ENCODE results near the gene RMI1.
A peak's percentile ranks its signal among the peaks of the same experiment; 100 is the strongest.

Gene RMI1

DNA sequence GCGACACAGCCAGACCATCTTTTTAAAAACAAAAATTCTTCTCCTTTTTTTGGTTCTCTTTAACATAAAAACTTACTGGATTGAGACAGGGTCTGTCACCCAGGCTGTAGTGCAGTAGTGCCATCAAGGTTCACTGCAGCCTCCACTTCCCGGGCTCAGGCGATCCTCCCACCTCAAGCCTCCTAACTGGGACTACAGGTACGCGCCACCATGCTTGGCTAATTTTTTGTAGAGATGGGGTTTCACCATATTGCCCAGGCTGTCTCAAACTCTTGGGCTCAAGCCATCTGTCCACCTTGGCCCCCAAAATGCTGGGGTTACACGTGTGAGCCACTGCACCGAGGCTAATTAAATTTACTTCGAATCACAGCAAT is 14.4 kb upstream of the RMI1 start:
- DNase-seq (ENCODE audit: insufficient read length, low spot score) (no peak), FAIRE-seq (no peak)

DNA sequence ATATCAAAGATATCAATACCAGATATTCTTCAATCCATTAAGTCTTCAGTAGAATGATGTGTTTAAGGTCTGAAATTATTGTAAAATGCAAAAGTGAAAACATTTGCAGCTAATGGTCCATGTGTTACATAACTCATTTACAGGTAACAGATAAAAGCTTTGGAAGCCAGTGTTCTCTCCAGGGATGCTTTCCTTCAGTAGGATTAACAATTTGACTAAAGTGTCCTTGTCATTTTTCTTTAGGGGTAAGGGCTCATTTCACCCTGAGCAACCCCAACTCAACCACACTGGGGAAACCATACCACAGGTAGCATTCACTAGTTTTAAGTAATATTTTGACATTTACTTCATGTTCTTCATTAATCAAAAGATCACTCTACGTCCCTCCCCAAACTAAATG is 13.5 kb upstream of the RMI1 start:
- DNase-seq (ENCODE audit: insufficient read length, low spot score) (no peak), FAIRE-seq (no peak)

DNA sequence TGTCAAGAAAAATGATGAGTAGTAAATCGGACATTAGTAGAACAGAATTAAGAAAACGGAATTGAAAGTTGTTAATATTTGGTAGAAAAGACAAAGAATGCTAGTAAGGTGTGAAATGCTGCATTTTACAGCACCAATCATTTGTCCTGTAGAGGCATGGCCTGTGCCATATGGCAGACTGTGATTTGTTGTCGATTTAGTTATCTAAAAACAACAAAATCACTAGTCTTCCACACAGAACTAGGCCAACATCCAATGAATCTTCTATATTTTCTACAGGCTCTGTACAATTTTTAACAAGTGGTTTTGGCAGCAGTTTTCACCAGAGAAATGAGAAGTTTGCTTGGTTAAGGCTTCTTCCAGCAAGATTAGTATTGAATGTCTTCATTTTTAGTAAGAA is 11.0 kb upstream of the RMI1 start:
- DNase-seq (ENCODE audit: insufficient read length, low spot score) = no peak
- FAIRE-seq = no peak

DNA sequence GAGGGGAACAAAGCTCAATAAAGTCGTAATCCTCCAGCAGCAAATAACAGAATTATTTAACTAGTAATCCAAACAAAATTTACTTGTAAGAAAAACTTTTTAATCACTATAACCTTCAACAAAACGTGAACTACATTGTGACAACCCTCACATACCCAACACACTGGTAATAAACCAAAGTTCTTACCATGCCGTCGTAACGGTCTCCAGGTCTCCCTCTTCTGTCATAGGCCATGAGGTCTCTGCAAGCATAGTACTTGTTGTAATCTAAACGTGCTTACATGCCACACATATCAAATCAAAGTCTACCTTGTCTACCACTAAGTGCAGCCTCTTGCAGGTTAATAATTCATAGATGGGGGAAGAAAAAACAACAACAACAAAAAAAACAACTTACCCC is 9.1 kb upstream of the RMI1 start:
- DNase-seq (ENCODE audit: insufficient read length, low spot score) (no peak), FAIRE-seq (no peak)

DNA sequence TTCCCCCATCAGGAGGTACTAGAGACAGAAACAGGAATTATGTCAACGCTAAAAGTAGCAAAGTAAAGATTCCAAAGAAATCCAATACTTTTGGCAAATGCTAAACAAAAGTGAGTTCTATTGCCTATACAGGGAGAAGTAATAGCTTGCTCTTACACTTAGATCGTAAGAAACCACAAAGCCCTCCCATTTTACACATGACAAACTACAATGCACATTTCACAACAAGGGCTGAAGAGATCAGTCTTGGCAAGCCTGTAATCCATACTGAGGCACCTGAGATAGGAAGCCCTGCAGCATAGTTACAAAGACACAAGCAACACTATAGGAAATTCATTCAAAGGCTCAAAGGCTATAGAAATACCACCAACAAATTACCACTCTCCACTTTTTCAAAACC is 8.3 kb upstream of the RMI1 start:
- FAIRE-seq (no peak), DNase-seq (ENCODE audit: insufficient read length, low spot score) (no peak)

DNA sequence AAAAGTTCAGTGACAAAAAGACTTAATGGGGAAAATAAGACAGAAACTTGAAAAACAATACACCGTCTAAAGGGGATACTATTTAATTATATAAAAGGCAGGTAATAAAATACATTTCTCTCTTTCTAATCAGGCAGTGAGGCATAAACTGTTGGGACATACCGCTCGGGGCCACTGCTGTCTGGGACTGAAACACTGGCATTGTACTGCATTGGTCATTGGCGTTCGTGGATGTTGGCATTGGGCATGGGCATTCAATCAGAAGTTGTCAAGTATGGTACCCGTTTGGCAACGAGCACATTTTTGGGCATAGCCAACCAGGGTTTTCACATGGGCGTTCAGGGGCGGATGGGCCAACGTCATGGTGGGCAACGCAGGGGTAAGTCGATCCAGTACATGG is 5.3 kb upstream of the RMI1 start:
- DNase-seq (ENCODE audit: insufficient read length, low spot score) (no peak), FAIRE-seq (no peak)

DNA sequence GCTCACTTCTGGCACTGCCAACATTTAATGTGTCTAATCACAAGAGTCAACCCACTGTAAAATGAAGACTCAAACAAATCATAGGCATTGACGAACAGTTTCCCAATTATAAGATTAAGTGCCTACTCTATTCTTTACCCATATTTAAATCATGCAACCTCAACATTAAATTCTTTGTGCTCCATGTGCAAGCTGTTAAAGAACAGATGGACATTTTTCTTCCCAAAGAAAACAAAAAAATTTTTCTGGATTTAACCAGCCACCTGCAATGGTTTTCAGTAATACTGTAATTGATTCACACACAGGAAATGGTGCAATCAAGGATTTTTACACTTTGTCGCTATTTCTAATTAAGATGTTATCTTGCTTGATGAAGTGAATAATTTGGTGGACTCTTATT is 4.2 kb upstream of the RMI1 start:
- DNase-seq (ENCODE audit: insufficient read length, low spot score) = no peak
- FAIRE-seq = no peak

DNA sequence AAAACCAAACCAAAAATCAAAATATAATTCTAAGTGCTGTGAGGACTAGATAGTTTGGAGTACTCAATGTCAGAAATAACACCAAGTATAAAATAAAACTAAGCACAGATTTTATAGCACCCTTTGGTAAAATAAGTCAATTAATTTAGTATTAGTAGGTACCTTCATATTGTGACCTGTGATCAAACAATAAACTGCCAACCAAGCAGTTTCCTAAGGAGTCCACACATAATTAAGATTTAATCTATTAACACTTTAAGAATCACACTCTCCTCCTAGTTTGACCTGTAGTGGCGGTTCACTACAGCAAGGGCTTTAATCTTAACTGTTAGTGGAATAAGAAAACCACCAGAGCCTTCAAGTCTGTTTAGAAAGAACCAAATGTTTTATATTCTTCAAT is 3.4 kb upstream of the RMI1 start:
- FAIRE-seq (no peak), DNase-seq (ENCODE audit: insufficient read length, low spot score) (no peak)

DNA sequence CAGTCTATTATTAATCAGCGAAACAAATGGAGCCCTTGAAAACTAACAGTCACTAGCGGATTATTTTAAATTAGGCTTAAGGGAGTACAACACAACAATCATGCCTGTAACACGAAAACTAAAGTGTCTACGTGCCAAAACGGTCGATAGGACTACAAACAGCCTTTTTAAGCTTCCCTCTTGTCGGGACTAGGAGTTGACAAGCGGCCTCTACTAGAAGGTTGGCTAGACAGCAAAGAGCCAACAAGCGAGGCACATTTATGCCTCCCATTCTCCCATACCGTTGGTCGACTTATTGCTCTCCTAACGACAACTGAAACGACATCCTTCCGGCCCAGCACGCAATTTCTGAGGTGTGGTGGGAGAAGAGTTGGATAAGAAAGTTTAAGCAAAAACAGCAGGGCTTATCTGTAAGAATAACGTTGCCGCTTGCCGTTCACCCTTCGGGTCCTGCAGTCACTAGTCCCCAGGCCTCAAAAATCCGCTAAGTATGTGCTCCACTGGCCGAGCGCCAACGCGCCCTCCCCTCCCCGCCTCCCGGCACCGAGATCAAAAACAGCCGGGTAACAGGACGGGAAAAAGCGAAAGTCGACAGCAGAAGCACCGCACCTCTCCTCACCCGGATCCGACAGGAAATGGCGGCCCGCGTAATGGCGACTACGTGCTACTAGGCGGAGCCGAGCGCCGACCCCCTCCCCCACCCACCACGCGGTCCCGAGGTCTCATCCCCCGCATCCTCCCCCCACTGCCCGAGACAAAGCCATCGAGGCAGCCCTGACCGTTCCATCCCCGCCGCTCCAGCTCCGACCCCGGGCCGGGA is 1.4 kb upstream of the RMI1 start:
- DNase-seq (ENCODE audit: insufficient read length, low spot score) (peak; percentile 43), FAIRE-seq (no peak)

DNA sequence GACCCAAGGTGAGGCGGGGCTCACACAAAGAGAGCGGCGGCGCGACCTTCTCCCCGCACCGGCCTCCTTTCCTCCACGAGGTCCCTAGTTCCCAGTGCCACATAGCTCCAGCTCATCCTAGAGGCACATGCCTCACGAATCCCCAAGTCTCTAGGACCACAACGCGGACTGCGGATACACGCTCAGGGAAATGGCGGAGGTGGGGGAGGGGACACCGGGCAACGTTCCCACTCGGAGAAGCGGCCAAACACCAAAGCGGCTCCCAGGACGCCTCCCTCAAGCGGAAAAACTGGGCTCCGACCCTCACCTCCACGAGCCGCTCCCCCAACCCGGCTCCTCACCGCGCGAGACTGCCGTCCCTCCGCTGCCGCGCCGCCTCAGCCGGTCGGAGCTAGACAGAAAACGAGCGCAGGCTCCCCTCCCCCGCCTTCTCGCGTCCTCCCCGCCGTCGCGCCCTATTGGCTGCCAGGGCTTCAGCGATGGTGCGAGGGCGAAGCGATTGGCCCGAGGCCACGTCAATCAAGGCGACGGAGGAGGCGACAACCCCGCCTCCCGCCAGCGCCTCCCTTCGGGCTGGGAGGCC is 702 bp upstream of the RMI1 start, which contains the start of gene HNRNPK:
Gene HNRNPK, minus strand, starts transcription at position 404 of the 583 bp plus-strand sequence. CDS start 1,963 bp downstream, outside the sequence.
- DNase-seq (ENCODE audit: insufficient read length, low spot score) (peak; percentile 90), FAIRE-seq (no peak)

DNA sequence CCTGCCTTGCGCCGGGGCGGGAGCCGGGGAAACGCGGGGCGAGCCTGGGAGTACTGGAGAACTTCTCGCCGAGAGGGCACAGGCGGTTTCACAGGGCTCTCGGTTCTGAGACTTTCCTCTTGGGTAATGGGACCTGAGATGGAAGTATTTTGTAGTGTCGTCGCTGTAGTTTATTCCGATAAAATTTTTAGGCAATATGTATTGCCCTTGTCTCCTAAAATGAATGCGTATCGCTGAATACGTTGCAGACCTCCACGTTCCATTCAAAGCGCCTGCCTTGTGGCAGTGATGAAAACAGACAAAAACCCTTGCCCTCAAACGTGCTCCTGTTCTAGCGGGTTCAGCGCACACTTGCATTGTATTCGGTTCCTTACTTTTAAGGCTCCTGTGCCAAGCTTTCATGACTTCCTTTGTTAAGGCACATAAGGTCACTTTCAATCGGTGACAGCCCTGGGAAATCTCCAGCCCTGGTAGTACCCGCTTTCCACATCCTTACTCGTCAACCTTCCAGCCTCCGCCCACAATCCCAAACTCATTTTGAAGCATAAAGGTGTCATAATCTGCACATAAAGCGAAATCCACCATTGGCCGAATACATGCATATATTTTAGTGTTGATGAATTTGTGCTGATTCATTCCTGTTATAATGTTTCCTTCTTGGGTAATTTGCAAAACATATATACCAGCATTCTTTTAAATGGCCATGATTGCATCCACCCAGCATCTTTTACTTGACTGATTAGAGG is 694 bp downstream of the RMI1 start:
- FAIRE-seq = no peak
- DNase-seq (ENCODE audit: insufficient read length, low spot score) = peak; percentile 28

DNA sequence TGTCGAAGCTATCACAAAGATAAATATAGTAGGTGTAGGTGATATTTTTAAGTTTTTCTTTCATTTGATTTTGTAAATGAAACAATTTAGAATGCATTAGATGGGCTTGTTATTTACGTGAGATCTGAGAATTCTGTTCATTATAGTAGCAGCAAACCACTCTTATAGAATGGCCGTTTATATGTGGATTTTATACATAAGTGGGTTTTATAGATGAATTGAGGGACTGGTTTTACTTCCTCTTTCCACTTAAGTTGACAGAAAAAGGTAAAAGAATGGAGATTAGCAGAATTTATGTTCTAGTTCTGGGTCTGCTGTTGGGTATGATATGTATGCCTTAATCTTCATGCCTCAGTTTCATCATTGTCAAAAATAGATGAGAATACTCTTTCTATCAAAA is 5.6 kb downstream of the RMI1 start:
- DNase-seq (ENCODE audit: insufficient read length, low spot score) (no peak), FAIRE-seq (no peak)

DNA sequence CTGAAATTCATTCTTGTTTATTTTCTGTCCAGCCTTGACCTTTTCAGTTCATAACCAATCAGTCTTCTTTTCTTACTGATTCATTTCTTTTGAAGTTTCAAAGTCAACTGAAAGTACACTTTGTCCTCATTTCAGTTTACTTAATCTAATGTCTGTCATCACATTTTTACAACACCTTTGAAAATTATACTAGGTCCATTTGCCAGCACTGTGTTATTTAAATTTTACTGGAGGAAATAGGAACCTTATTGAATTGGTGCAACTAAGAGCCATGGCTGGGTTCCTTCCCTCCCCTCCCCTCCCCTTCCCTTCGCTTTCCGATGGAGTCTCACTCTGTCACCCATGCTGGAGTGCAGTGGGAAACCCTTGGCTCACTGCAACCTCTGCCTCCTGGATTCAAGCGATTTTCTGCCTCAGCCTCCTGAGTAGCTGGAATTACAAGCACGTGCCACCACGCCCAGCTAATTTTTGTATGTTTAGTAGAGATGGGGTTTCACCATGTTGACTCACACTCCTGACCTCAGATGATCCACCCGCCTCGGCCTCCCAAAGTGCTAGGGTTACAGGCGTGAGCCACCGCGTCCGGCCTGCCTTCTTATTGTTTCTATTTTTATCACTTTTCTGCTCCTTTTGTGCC is 6.3 kb downstream of the RMI1 start:
- FAIRE-seq (no peak), DNase-seq (ENCODE audit: insufficient read length, low spot score) (no peak)

DNA sequence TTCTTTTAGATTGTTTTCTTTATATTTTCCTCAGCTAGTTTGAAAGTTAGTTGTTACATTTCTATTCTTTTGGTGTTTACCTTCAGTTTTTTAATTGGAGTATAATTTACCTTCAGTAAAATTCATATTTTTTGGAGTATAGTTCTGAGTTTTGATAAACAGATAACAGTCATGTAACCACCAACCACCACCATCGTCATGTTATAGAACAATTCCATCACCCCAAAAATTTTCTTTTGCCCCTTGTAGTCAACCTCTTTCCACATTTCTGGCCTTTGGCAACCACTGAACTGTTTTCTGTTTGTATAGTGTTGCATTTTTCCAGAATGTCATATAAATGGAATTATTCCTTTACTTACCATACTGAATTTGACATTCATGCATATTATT is 6.8 kb downstream of the RMI1 start:
- no peak for FAIRE-seq
- DNase-seq (ENCODE audit: insufficient read length, low spot score) = no peak

DNA sequence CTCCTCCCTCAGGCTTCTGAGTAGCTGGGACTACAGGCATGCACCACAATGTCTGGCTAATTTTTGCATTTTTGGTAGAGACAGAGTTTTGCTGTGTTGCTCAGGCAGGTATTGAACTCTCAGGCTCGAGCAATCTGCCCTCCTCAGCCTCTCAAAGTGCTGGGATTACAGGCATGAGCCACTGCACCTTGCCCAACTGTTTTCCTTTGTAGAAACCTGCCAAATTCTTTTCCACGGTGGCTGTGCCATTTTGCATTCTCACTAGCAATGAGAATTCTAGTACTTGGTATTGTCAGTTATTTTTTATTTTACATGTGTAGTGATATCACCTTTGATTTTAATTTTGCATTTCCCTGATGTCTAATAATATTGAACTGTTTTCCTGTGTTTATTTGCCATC is 7.8 kb downstream of the RMI1 start:
- DNase-seq (ENCODE audit: insufficient read length, low spot score) = no peak
- FAIRE-seq = no peak

DNA sequence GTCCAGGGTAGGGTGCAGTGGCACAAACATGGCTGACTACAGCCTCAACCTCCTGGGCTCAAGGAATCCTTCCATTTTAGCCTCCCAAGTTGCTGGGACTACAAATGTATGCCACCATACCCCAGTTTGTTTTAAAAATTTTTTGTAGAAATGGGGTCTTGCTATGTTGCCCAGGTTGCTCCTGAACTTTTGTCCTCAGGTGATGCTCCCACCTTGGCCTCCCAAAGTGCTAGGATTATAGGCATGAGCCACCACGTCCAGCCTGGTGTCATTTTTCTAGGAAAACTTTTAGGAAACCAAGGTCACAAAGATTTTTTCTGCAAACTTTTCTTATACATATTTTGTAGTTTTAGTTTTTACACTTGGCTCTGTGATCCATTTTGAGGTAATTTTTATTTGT is 10.8 kb downstream of the RMI1 start:
- DNase-seq (ENCODE audit: insufficient read length, low spot score) (no peak), FAIRE-seq (no peak)

DNA sequence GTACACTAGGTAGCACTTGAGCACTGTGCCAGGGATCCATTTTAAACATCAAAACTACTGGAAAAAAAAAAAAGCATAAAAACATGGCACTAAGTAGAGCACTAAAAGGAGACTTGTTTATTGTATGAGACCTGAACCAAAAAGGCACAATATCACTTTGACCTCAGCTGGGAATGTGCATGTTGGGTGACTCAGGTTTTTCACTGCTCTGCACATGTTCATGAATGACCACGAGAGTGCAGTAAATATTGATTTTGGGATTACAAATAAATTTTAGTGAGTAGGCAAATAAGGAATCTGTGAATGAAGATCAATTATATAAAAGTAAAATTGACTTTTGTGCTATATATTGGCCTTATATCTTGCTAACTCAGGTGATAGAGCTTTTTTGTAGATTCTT is 11.8 kb downstream of the RMI1 start:
- FAIRE-seq (no peak), DNase-seq (ENCODE audit: insufficient read length, low spot score) (no peak)

DNA sequence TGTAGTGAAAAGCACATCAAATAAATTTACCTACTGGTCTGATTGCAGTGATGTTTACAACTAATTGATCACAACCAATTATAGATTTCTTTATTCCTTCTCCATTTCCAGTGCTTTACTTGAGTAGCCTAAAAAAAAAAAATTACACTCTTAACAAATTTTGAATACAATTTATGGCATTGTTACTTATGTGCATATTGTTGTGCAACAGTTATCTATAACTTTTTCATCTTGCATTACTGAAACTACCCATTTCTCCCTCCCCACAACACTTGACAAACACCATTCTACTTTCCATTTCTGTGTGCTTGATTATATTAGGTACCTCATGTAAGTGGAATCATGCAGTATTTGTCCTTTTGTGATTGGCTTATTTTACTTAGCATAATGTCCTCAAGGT is 12.3 kb downstream of the RMI1 start:
- no peak for DNase-seq (ENCODE audit: insufficient read length, low spot score)
- no peak for FAIRE-seq

DNA sequence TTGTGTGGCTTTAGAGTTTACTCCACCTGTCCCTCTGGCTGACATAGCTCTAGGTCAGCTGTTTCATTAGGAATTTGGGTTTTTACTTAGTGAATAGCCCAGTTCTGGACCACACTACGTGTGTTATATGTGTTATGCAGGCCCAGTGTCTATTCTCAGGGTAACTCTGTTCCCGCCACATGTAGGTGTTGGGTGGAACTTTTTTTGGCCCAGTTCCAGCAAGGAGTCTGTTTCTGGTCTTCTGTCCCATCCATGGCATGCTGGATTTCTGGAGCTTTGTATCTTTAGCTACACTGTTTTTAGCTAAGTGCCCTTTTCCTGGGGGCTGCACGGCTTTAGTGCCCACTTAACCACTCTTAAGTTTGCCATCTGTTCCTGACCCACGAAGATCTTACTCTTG is 15.5 kb downstream of the RMI1 start:
- FAIRE-seq = no peak
- DNase-seq (ENCODE audit: insufficient read length, low spot score) = no peak

DNA sequence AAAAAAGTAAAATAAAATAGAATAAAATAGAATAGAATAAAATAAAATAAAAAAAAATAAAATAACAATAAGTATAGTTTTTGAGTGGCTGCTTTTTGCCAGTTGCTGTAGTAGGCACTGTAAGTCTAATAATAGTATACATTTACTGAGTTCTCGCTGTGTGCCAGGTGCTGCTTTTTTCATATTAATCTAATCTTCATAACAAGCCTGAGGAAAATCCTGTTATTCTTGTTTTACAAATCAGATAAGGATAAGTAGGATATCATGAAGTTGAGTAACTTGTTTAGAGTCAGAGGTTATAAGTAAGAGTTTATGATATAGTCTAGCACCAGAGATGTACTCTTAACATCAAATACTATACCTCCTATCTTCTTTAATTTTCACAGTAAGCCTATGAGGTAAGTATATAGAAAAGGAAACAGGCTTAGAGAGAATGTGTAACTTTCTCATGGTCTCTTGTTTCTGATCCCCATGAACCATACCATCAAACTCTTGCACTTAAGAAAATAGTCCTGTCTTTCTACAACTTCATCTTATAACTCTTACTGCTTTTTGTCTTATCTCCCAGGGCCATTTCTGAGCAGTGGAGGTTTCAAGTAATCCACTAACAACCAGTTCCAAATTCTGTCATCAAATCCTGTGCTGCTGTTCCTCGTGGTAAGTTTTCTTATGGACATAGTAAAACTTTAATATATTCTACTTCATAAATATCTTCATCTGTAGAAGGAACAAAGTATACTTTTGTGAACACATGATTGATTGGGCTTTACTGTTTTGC is 18.7 kb downstream of the RMI1 start:
- FAIRE-seq (no peak), DNase-seq (ENCODE audit: insufficient read length, low spot score) (no peak)

DNA sequence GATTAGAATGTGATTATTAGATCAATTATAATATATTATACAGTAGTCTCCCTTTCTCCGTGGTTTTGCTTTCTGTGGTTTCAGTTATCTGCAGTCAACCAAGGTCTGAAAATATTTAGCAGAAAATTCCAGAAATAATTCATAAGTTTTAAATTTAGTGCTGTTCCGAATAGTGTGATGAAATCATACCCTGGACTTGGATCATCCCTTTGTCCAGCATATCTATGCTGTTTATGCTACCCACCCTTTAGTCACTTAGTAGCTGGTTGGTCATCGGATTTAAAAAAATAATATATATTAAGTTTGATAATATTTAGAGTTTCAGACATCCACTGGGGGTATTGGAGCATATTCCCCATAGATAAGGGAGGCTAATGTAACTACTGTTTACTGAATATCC is 19.6 kb downstream of the RMI1 start:
- FAIRE-seq (no peak), DNase-seq (ENCODE audit: insufficient read length, low spot score) (no peak)

Measured in HTR-8/SVneo (cell line).